ENCODE data around the gene ABCA12.

GRCh38 chr2:215138479-215138878 is at the start of gene ABCA12:
- no peak for TF ChIP-seq EZH2 (IDR thresholded peaks at IDR 0.05)
- no peak for TF ChIP-seq POLR2AphosphoS5 (IDR thresholded peaks at IDR 0.05; ENCODE audit: low read depth, low read length)
- no peak for TF ChIP-seq ZNF274 (IDR thresholded peaks at IDR 0.05; ENCODE audit: low read depth, low read length)
- no peak for TF ChIP-seq SIN3A (IDR thresholded peaks at IDR 0.05; ENCODE audit: low read depth)
- no peak for TF ChIP-seq CEBPB (IDR thresholded peaks at IDR 0.05; ENCODE audit: low read depth)
- TF ChIP-seq CTCF (IDR thresholded peaks at IDR 0.05 in 2 of 3, conservative IDR thresholded peaks at IDR 0.05 in 1 of 3; ENCODE audit: borderline replicate concordance in 1 of 3, insufficient read depth in 1 of 3, low read depth in 2 of 3, low read length in 2 of 3): no peak
- no peak for TF ChIP-seq POLR2A (IDR thresholded peaks at IDR 0.05; ENCODE audit: borderline replicate concordance, extremely low read depth, insufficient read depth, insufficient read length)
- no peak for TF ChIP-seq RAD21 (IDR thresholded peaks at IDR 0.05; ENCODE audit: low read depth)
- TF ChIP-seq MAX (IDR thresholded peaks at IDR 0.05): no peak
- TF ChIP-seq EZH2phosphoT487 (IDR thresholded peaks at IDR 0.05; ENCODE audit: borderline replicate concordance): no peak

Measured in HCT116 (cell line).